Esophagus squamous epithelium (tissue), 5 donors: Measurements from ENCODE around the gene ROPN1L. TPM values are rescaled to one million over a fixed set of nuclear protein-coding genes. Genes with fewer than 3 reads are reported as not detected.

Experiments
- DNase-seq: peaks from one replicate; lab custom pipeline; 2025; lab: John Stamatoyannopoulos, UW
- H3K27ac ChIP-seq, 4 donors: fragments of 200-600 bp; sonication (generic); one replicate each; pipeline ENCODE4 v1.5.1; 2016 to 2019; ENCODE audit warnings: mild to moderate bottlenecking in 1 of 4
- H3K27me3 ChIP-seq, 4 donors: fragments of 200-600 bp; sonication (generic); 1 replicate in 3 of 4; 2 replicates in 1 of 4; pipeline versions ENCODE4 v1.5.1 to v1.6.0; 2017 to 2021; ENCODE audit warnings: antibody characterized with exemption in 1 of 4
- H3K36me3 ChIP-seq, 3 donors: fragments of 200-600 bp; sonication (generic); one replicate each; pipeline ENCODE4 v1.5.1; 2016 to 2019
- H3K4me1 ChIP-seq, 3 donors: fragments of 200-600 bp; sonication (generic); one replicate each; pipeline ENCODE4 v1.5.1; 2017 to 2019
- H3K4me3 ChIP-seq, 4 donors: fragments of 200-600 bp; sonication (generic); 1 replicate in 3 of 4; 2 replicates in 1 of 4; pipeline ENCODE4 v1.5.1; 2016 to 2019; ENCODE audit warnings: mild to moderate bottlenecking in 2 of 4, moderate library complexity in 1 of 4
- H3K9me3 ChIP-seq, 3 donors: fragments of 200-600 bp; sonication (generic); one replicate each; pipeline ENCODE4 v1.5.1; 2016 to 2019
- POLR2A ChIP-seq, 4 donors: fragments of 450-650 bp; IDR thresholded peaks; one replicate each; pipeline ENCODE4 v1.6.1; 2017; ENCODE audit warnings: antibody characterized with exemption in 4 of 4, mild to moderate bottlenecking in 4 of 4, moderate library complexity in 3 of 4
- WGBS, 2 donors: methylation state at CpG; one replicate each; pipeline ENCODE4 v1.1.5; 2018; 5-methylcytosine and 5-hydroxymethylcytosine counted together
- intact Hi-C: fragments of 100-400 bp; cut with DNase I; formaldehyde crosslinking; loops from one replicate; pipeline ENCODE4 v1.15.0; 2022
- total RNA-seq, 4 donors: library from RNA; depleted of rRNA; stranded (reverse); fragments of >200 nt; gene quantifications; one replicate each; pipeline ENCODE4 v1.1.0, GENCODE V29; 2016
- TF ChIP-seq, protein P1 (sequence below), 6 experiments: fragments of 450-650 bp in 4 of 6; fragments of 200-600 bp in 2 of 6; sonication (generic) in 2 of 6; IDR thresholded peaks; one replicate each; pipeline ENCODE4 v1.5.1; 2016 to 2019; ENCODE audit warnings: antibody characterized with exemption in 6 of 6, mild to moderate bottlenecking in 4 of 6, moderate library complexity in 4 of 6
- donor health status: DM: yes; HTN: yes; CAD: no.

ROPN1L gene
- total RNA-seq, 4 donors from 2014 or later, result 0.38 TPM; not detected in 3

DNA sequence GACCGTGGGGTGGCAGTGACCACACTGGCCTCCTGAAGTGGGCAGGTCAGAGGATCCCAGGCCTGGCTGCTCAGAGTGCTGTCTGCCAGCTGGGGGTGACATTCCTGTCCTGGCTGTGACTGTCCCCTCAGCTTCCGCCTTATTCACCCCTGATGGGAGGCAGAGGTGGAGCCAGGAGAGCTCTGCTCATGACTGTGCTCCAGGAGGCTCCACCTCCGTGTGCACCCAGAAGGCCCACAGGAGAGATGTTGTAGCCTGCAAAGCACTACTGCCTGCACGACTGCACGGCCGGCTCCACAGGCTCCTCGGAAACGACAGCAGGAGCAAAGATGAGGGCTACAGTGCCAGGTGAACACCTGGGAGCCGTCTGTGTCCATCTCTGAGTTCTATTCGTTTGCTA, 60.9 kb downstream of the ROPN1L start:
- no peaks in the 10 kb centered on the region for H3K4me1 ChIP-seq
- WGBS, 2 donors, result 71 to 77% methylated on average over 7 to 8 of the region's 10 CpGs
- no peak overlapping the region for H3K27ac ChIP-seq
- TF ChIP-seq, protein P1, sequence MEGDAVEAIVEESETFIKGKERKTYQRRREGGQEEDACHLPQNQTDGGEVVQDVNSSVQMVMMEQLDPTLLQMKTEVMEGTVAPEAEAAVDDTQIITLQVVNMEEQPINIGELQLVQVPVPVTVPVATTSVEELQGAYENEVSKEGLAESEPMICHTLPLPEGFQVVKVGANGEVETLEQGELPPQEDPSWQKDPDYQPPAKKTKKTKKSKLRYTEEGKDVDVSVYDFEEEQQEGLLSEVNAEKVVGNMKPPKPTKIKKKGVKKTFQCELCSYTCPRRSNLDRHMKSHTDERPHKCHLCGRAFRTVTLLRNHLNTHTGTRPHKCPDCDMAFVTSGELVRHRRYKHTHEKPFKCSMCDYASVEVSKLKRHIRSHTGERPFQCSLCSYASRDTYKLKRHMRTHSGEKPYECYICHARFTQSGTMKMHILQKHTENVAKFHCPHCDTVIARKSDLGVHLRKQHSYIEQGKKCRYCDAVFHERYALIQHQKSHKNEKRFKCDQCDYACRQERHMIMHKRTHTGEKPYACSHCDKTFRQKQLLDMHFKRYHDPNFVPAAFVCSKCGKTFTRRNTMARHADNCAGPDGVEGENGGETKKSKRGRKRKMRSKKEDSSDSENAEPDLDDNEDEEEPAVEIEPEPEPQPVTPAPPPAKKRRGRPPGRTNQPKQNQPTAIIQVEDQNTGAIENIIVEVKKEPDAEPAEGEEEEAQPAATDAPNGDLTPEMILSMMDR (IDR thresholded peaks at IDR 0.05), result no peak
- TF ChIP-seq POLR2A (IDR thresholded peaks at IDR 0.05), result no peak
- H3K36me3 ChIP-seq, result no peaks in the 10 kb centered on the region
- intact Hi-C loops, result no loop called here
- no peaks in the 10 kb centered on the region for H3K9me3 ChIP-seq
- DNase-seq, result no peak
- H3K27me3 ChIP-seq, result no peaks in the 10 kb centered on the region
- no peak overlapping the region for H3K4me3 ChIP-seq

DNA sequence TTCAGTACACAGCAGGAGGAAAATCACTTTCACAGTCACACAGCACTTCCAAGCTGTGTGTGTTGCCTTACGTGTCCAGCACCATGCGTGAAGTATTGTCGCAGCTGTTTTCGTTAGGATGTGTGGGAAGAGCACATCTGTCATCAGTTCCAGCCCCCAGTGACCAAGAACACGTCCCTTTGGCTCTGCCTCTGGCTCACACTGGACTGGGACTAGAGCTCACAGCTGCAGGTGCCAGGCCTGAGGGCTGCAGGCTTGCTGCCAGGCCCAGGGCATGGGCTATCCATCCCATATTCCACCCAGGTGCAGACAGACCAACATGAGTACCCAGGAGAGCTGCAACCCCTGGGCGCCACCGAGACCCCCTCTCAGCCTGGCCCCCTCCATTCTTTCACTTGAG, 61.6 kb downstream of the ROPN1L start:
- Histone ChIP-seq H3K27ac (no peak overlapping the region), H3K4me3 (no peak overlapping the region), H3K4me1 (no peaks in the 10 kb centered on the region), H3K27me3 (no peaks in the 10 kb centered on the region), H3K36me3 (no peaks in the 10 kb centered on the region), H3K9me3 (no peaks in the 10 kb centered on the region)
- DNase-seq, result no peak
- WGBS, 2 donors, result 76 to 87% methylated on average over 2 to 7 of the region's 7 CpGs
- intact Hi-C loops, result no loop called here
- no peak for TF ChIP-seq POLR2A (IDR thresholded peaks at IDR 0.05)
- TF ChIP-seq, protein P1 (IDR thresholded peaks at IDR 0.05), result no peak

DNA sequence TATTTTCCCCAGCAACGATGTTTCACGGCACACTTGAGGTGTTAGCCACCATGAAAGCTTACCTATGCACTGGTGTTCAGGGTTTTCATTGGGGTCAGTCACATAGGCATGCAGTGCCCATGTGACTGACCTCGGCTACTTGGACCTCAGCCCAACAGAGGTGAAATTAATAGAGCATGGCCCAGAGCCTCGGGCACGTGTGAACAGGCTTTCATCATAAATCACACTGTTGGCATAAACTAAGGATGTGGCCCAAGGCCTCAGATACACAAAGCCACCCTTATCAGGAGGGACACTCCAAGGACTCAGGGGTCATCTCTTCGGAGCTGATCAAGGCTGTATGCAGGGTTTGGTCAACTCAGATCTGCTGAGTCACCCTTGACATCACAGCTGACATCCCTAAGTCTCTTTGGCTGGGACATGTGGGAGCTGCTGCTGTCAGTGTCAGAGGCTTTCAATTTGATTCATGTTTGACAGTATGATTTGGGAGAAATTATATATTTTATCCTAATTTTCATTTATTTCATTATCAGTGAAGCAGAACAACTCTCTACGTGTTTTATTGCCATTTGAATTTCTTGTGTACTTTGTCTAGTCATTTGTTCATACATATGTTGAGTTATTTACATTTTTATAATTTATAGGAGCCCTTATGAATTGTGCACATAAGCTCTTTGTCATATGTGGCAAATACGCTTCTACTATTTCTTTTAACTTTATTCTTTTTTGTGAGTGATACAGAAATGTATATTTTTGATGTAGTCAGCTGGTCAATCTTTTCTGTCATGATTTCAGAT, 62.5 kb downstream of the ROPN1L start:
- Histone ChIP-seq H3K27me3 (peaks cover 0 to 3% (median 0%) of the 10 kb centered on the region in 4 donors), H3K9me3 (no peaks in the 10 kb centered on the region), H3K36me3 (no peaks in the 10 kb centered on the region), H3K27ac (no peak overlapping the region), H3K4me1 (no peaks in the 10 kb centered on the region), H3K4me3 (no peak overlapping the region)
- DNase-seq, result no peak
- intact Hi-C loops, result no loop called here
- 53 to 60% methylated on average over 5 to 7 of the region's 8 CpGs for WGBS, 2 donors
- TF ChIP-seq, protein P1 (IDR thresholded peaks at IDR 0.05), result no peak
- TF ChIP-seq POLR2A (IDR thresholded peaks at IDR 0.05), result no peak

DNA sequence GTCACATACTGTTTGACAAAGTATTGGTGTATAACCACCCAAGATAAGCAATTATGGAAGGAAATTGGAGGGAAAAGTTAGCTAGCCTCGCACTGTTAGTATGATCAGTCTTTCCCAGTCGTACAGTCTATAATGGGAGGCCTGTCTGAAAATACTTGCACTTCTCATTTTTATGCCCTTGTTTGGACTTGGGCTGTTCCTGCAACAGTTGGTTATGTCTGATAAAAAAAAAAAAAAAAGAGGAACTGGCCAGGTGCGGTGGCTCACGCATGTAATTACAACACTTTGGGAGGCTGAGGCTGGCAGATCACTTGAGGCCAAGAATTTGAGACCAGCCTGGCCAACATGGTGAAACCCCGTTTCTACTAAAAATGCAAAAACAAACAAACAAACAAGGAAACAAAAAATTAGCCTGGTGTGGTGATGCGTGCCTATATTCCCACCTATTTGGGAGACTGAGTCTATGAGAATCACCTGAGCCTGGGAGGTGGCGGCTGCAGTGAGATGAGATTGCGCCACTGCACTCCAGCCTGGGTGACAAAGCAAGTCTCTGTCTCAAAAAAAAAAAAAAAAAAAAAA, 63.9 kb downstream of the ROPN1L start:
- no peak for TF ChIP-seq POLR2A (IDR thresholded peaks at IDR 0.05)
- TF ChIP-seq, protein P1 (IDR thresholded peaks at IDR 0.05), result no peak
- 48 to 82% methylated on average over 6 to 8 of the region's 8 CpGs for WGBS, 2 donors
- no peak for DNase-seq
- no peaks in the 10 kb centered on the region for H3K4me1 ChIP-seq
- no peak overlapping the region for H3K4me3 ChIP-seq
- no peak overlapping the region for H3K27ac ChIP-seq
- H3K27me3 ChIP-seq, result peaks cover 0 to 6% (median 0%) of the 10 kb centered on the region in 4 donors
- H3K9me3 ChIP-seq, result no peaks in the 10 kb centered on the region
- intact Hi-C loops, result no loop called here
- no peaks in the 10 kb centered on the region for H3K36me3 ChIP-seq

DNA sequence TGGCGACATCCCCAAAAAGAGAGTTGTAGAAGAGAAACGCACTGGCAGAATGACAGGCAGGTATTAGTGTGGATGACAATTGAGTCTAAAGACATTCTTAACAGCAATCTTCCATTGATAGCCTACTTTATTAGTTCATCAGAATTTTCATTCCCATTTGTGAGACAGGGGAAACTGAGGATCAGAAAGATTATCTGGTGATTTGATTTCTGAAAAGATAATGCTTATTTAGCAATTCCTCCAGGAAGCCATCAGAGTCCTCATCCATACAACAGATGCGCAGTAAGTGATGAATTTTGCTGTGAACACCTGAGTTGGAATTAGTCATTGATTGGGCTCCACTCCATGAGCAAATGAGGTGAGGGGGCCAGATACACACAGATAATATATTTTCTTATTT, 64.9 kb downstream of the ROPN1L start:
- intact Hi-C loops, result no loop called here
- H3K4me1 ChIP-seq, result no peaks in the 10 kb centered on the region
- WGBS, 2 donors, result 93 to 96% methylated on average over 3 of the region's 3 CpGs

More for the DNA sequence above, 64.9 kb downstream of the ROPN1L start:
- no peak for DNase-seq
- no peak for TF ChIP-seq POLR2A (IDR thresholded peaks at IDR 0.05)
- TF ChIP-seq, protein P1 (IDR thresholded peaks at IDR 0.05), result no peak
- Histone ChIP-seq H3K27me3 (peaks cover 0 to 11% (median 0%) of the 10 kb centered on the region in 4 donors), H3K4me3 (no peak overlapping the region), H3K9me3 (no peaks in the 10 kb centered on the region), H3K27ac (no peak overlapping the region), H3K36me3 (no peaks in the 10 kb centered on the region)
